GM21786 (cell line): ENCODE data around the gene TBCK.
A peak's percentile ranks its signal among the peaks of the same experiment; 100 is the strongest.
"Not testable (repeated sequence)": the region's sequence is repeated elsewhere in the genome, so short reads cannot be mapped to it uniquely, and the experiment has no call there.

ENCODE experiments used
- ATAC-seq: cut with Tn5 transposase; IDR thresholded peaks from one replicate; pipeline ENCODE4 v1.9.1; 2021; ENCODE audit not compliant: unreplicated experiment

TBCK gene

DNA sequence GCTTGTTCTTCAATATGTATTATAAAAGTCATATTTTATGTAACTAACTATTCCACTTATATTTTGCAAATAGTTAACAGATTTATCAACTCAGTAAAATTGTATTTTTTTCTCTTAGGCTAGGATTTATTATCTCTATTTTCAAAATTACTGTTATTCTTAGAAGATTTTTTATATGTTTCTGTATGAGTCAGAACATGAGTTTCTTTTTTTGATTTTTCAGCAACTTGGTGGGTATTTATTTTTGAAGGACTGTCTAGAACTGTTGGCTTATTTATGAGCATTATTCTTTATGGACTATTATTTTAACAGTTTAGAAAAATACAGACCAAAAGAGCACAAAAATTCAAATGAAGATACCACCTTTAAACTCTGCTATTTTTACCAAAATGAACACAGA is 7.1 kb upstream of the TBCK start:
- ATAC-seq = no peak

DNA sequence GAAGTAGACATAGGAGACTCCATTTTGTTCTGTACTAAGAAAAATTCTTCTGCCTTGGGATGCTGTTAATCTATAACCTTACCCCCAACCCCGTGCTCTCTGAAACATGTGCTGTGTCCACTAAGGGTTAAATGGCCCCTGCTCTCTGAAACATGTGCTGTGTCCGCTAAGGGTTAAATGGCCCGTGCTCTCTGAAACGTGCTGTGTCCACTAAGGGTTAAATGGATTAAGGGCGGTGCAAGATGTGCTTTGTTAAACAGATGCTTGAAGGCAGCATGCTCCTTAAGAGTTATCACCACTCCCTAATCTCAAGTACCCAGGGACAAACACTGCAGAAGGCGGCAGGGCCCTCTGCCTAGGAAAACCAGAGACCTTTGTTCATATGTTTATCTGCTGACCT is 5.8 kb upstream of the TBCK start:
- ATAC-seq = not testable (repeated sequence)

DNA sequence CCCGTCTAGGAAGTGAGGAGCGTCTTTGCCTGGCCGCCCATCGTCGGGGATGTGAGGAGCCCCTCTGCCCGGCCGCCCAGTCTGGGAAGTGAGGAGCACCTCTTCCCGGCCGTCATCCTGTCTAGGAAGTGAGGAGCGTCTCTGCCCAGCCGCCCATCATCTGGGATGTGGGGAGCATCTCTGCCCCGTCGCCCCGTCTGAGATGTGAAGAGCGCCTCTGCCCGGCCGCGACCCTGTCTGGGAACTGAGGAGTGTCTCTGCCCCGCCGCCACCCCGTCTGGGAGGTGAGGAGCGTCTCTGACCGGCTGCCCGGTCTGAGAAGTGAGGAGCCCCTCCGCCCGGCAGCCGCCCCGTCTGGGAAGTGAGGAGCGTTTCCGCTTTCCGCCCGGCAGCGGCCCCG is 5.2 kb upstream of the TBCK start:
- not testable (repeated sequence) for ATAC-seq

DNA sequence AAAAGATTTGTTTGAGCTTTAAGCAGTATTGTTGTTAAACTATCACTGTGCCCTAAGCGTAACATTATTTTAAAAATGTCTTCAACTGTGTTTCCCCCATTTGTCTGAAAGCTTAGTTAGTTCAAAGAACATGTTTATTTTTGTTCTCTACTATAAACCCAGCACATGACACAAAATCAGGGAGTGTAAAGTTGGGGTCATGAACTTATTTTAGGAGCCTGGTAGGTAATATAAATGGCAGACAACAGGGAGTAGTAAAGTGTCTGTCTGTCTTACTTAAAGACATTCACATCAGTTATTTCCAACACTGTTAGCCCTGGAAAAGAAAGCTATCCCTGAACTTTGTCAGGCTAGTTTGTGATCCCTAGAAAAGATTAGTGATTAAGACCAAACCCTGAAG is 4.2 kb upstream of the TBCK start:
- no peak for ATAC-seq

DNA sequence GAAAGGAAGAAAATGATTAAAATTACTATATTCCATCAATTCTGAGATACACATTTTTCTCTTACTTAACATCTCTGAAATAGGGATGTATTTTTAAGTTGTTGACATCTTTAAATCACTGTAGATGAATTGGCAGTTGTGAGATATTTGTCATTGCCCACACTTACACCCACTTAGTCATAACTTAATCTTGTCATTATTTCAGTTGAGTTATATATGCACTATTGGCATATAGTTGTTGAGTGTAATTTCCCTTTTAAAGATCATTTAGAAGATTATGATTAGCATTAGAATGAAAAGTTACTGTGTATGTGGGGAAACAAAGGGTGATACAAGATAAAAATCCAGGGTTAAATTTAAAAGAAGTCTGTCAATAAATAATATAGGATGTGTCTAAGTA is 2.5 kb upstream of the TBCK start:
- ATAC-seq = no peak

DNA sequence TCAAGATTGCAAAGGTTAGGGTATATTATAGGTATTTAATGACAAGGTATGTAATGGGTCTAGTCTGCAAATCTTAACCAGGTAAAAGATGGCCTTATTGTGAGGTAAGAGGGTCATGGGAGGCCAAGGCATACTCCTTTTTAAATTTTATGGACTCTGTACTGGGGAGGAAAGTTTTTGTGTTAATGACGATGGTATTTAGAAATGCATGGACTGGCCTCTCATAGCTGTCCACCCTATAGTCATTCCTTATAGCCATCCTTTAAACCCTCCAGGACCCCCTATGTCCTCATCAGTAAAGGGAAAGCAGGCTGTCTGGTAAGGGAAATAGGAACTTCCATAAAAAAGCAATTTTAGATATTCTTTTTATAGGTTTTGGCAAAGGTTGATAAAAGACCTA is 1.8 kb upstream of the TBCK start:
- no peak for ATAC-seq

DNA sequence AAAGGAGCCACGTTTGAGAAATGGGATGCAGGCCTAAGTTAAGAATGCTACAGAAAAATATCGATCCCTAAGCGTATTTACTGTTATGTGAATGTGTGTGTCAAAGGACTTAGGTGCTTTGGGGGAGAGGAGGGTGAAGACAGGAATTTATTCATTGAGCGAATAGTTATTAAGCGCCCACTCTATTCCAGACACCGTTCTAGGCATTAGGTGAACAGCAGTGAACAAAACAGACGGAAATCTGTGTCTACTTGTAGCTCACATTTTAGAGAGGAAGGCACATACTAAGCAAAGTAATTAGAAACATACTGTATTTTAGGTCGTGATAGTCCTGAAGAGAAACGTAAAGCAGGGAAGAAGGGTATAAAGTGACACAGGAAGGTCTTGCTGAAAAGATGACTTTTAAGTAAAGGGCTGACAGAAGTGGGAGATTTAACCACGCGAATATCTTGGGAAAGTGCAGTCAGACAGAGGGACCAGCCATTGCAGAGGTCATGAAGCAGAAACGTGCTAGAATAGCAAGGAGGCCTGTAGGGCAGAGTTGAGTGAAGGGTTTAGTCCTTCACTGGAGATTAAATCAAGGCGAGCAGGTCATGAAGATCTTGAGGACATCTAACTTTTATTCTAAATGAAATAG is 882 bp upstream of the TBCK start:
- no peak for ATAC-seq

DNA sequence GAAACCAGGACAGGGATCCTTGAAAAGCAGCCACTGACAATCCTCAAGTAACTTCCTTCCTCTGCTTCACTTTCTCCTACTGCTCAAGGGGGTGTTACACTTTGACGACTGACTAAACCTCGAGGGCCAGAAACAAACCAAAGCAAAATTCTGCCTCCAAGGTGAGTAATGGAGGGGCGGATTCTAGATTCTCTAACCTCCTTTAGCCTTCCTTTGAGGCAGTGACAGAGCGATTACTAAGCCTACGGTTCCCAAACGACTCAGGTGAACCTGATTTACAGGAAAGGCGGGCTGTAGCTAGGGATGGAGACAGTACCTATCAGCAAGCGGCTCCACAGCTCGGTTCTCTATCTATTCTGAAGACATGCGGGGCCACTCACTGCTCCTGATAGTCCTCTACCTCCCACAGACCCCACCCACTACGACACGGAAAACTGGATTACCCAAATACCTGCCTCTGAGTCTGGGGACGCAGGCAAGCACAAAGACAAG is 487 bp downstream of the TBCK start:
- peak; percentile 23 for ATAC-seq

DNA sequence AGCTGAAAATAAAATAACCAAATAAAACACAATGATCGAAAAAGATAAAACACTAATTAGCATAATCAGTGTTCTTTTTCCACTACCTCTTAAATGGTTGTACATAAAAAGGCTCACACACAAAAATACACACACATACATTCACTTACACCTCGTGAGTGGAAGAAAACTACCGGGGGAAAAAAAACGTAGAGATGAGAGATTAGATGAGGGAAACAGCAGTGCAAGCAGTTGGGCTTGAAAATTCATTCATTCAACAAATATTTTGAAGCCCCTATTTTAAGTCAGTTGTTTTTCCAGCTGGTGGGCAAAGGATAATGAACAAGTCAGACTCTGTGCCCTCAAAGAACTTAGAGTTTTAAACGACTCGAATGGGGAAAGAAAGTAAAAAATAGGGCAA is 1.0 kb downstream of the TBCK start:
- no peak for ATAC-seq

DNA sequence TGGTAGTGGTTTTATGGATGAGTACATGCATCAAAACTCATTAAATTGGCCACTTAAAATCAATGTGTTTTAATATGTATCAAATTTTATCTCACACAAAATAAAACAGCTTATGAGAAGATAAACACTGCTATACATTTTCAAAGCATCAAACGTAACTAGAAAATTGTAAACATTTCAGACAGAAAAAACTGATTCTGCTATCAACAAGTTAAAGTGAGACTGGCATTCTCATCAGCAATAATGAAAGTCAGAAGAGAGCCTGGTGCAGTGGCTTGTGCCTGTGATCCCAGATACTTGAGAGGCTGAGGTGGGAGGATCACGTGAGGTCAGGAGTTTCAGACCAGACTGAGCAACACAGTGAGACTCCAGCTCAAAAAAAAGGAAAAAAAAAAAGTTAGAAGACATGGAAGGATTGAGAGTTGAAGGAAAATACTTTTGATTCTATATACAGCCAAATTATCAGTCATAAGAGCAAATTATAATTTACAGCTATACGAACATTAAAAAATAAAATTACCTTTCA is 2.9 kb downstream of the TBCK start:
- no peak for ATAC-seq

DNA sequence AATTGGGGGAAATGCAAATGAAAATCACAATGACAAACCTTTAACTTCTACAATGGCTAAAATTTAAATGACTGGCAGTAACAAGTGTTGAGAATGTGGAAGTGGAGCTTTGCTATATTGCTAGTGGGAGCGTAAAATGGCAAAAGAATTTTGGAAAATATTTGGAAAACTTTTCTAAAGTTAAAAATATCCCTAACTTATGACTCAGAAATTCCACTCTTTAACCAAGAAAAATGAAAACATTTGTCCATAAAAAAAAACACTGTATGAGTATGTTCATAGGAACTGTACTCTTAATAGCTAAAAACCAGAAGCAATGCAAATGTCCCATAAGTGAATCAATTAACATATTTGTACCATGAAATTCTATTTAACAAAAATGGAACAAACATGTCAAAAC is 3.6 kb downstream of the TBCK start:
- ATAC-seq = no peak

DNA sequence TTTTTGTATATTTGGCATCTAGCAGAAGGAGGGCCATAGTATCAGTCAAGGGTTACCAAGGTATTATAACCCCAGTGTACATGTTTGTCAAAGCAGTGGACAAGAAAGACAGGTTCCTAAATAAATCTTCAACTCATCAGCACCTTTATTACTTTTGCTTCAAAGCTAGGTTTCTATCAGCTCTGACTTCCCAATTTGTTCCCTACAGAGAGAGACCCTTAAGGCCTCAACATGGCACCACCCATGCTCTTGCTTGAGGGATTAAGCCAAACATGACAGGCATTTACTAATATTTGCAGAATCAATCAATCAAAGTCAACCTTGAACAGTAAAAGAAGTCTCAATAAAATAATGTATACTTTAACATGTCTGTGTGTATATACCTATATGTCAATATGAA is 9.4 kb downstream of the TBCK start:
- no peak for ATAC-seq

DNA sequence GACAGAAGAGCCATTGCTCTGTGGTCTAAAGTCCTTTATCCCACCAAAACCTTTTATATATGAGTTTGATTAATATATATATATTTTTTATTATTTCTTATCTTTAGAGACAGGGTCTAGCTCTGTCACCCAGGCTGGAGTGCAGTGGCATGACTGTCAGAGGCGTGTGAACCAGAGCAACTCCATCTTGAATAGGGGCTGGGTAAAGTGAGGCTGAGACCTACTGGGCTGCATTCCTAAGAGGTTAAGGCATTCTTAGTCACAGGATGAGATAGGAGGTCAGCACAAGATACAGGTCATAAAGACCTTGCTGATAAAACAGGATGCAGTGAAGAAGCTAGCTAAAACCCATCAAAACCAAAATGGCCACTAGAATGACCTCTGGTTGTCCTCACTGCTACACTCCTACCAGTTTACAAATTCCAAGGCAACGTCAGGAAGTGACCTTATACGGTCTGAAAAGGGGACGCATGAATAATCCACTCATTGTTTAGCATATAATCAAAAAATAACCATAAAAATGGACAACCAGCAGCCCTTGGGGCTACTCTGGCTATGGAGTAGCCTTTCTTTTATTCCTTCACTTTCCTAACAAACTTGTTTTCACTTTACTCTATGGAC is 10.5 kb downstream of the TBCK start:
- no peak for ATAC-seq

DNA sequence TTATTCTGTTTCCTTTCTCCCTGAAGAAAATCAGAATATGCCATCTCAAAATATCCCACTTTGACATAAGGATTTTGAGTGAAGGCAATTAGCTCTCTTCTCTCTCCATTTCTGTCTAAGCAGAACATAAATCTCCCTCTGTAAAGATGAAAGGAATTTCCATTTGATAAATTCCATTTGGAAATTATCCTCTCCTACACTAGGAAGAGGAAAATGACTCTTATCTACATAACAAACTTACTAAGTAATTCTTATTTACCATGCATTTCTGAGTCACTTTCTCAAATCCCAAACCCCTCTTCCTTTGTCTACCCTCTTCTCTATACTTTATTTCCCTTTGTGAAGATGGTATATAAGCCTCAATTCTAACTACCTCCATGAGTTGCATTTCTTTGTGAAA is 11.4 kb downstream of the TBCK start:
- no peak for ATAC-seq

DNA sequence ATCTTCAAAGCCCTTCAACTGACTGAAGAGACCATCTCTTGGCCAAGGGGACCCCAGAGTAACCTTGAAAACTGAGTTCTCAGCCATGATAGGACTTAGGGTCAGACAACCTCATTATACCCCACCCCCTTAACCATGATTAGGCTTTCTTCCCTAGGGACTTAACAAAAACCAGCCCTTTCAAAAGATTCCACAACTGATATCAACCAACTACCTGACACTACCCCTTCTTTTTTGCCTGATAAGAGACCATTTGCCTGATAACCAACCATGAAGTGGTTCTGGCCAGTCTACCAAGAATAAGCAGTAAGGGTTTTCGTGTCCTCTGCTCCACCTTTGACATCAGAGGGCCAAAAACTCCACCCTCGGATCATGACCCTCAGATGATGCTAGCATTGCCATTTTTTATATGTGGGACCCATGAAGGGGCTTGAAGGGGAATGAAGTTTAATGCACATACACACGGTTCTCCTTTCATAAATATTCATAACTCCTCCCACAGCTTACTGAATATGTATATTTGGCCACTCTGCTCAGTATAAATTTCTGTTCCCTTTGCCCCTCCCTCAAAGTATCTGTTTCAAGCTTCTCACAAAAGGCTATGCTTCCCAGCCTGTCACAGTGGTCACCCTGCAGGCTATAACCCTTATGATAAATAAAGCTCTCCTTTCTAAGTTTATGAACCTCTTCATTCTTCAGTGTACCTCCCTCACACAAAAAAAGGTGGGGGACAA is 12.3 kb downstream of the TBCK start:
- ATAC-seq = no peak

DNA sequence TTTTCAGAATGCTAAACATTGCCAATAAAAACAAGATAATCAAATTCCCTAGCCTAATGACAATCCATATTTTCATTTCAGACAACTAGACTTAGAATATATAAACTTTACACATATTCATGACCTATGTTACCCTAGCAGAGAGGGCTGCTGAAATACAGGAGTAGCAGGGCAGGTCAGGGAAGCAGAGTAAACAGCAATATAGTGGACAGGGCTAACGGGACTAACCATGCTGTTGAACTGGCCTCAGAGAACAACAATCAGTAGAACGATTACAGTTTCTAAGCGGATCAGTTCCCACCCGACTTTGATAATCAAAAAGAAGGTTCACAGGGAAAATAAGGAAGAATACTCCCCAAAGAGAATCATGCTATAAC is 14.0 kb downstream of the TBCK start:
- no peak for ATAC-seq

DNA sequence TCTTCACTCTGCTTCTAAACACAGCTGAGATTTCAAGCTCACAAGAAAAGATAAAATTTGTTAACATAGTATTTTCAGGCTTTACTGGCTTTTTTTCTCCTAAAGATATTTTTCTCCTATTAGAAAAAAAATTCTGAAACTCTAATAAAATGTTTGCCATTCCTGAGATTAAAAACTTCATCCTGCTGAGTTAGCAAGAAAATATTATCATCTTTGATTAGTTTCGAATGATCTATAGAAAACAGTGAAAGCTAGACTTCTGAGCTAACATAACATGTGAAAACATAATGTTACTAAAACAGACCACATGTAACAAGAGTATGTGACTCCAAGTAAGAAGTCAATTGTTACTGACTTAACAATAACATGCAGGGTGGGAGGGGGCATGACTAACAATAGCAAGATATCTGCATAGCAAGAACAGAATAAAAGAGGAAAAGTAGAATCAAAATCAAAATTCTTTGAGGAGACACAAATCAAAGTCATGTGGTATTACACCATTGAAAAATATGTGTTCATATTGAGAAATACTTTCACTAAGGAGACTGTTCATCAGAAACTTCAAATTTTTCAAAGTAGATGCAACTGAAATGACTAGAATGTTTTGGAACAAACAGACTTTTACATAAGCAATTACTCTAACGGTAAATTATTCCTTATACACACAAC is 14.5 kb downstream of the TBCK start:
- ATAC-seq = no peak

DNA sequence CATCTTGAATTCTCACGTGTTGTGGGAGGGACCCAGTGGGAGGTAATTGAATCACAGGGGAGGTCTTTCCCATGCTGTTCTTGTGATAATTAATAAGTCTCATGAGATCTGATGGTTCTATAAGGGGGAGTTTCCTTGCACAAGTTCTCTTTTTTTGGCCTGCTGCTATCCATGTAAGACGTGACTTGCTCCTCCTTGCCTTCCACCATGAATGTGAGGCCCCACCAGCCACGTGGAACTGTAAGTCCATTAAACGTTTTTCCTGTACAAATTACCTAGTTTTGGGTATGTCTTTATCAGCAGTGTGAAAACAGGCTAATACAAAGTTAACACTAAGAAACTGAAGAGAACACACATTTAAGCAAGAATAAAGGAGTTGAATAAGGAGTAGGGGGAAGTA is 16.0 kb downstream of the TBCK start:
- ATAC-seq = no peak

DNA sequence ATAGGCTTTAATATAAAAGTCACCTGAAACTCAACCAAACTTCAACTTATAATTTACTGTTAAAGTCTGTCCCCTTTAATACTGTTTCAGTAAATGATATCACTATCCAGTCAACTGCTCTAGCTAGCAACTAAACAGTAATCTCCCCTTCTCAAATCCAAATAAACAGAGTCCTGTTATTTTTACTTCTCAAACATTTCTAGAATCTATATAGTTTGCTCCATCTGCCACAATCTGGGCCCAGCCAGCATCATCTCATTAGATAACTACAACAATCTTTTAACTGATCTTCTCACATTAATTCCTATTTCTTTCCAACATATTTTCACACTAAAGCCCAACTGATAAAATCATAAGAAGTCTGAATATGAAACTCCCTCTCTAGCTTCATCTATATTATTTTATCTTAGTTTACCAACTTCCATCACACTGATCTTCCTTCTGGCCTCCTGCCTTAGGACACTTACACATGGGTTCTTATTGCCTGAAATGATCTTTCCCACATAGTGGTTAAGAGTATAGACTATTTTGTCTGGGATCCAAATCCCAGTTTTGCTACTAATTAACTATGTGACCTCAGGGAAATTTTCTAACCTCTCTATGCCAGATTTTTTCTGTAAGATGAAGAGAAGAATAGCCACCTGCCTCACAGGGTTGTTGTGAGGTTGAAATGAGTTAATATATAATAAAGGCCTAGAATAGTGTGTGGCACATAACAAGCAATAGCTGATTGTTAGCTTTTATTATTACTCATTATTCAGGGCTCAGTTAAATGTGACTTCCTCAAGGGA is 18.6 kb downstream of the TBCK start:
- ATAC-seq = no peak

DNA sequence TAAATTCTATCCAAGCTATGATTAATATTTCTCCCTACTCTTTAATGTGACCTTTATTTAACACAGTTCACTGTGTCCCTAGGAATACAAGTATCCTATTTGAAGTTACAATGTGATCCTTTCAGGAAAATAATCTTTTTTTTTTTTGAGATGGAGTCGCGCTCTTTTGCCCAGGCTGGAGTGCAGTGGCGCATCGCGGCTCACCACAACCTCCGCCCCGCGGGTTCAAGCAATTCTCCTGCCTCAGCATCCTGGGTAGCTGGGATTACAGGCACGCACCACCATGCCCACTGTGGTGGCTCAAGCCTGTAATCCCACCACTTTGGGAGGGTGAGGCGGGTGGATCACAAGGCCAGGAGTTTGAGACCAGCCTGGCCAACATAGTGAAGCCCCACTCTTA is 21.9 kb downstream of the TBCK start:
- no peak for ATAC-seq

DNA sequence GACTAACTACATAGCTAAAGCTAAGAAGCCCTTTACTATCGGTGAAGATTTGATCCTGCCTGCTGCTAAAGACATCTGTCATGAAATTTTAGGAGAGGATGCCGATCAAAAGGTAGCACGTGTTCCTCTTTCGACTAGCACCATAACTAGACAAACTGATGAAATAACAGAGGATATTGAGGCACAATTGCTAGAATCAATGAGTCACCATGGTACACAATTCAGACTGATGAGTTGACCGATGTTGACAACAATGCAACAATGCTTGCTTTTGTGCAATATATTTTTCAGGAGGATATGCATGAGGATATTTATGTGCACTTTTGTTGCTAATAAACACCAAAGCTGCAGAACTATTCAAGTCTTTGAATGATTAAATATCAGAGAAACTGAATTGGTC is 24.3 kb downstream of the TBCK start:
- no peak for ATAC-seq
